ENCODE data around the gene ANKRD37.

The ANKRD37 gene

DNA sequence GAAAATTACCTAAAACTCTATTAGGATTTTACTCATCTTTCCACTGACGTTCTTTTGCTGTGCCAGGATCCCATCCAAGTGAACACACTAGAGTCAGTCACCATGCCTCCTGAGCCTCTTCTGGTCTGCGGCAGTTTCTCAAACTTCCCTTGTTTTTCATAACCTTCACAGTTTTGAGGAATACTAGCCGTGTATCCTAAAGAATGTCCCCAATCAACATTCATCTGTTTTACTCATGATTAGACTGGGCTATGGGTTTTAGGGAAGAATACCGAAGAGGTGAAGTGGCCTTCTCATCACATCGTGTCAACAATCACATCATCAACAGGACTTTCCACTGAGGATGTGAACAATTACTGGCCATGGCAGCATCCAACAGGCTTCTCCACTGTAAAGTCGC lies 5.7 kb upstream of the ANKRD37 start:
- H3K4me1 ChIP-seq, result peaks cover 34% of the 10 kb centered on the region
- H3K9me3 ChIP-seq, result no peaks in the 10 kb centered on the region
- no peaks in the 10 kb centered on the region; the same call in 1 of the 2 replicates for H3K36me3 ChIP-seq
- no peak for TF ChIP-seq Cebpa-rat (IDR thresholded peaks at IDR 0.05)
- H3K4me3 ChIP-seq, result no peak overlapping the region
- H3K27ac ChIP-seq, result no peak overlapping the region
- no peaks in the 10 kb centered on the region for H3K27me3 ChIP-seq
- H4K20me1 ChIP-seq, result no peaks in the 10 kb centered on the region
- H3K4me2 ChIP-seq, result no peak overlapping the region
- no peak overlapping the region for H3K9ac ChIP-seq

- Histone ChIP-seq H3K9me3 (no peaks in the 10 kb centered on the region), H3K36me3 (no peaks in the 10 kb centered on the region; the same call in 1 of the 2 replicates), H3K9ac (no peak overlapping the region), H3K27ac (no peak overlapping the region), H4K20me1 (peaks cover 4% of the 10 kb centered on the region; the same call in 1 of the 2 replicates), H3K4me2 (peak overlapping the region; percentile 90; the same call in 1 of the 2 replicates), H3K27me3 (no peaks in the 10 kb centered on the region), H3K4me1 (peaks cover 39% of the 10 kb centered on the region), H3K4me3 (no peak overlapping the region)
- TF ChIP-seq Cebpa-rat (IDR thresholded peaks at IDR 0.05), result no peak
Observed at GRCh38 chr4:185392156-185392555, 4.5 kb upstream of the ANKRD37 start.

- TF ChIP-seq Cebpa-rat (IDR thresholded peaks at IDR 0.05), result no peak
- H3K4me1 ChIP-seq, result peaks cover 65% of the 10 kb centered on the region
- peaks cover 7% of the 10 kb centered on the region for H3K36me3 ChIP-seq
- H3K27me3 ChIP-seq, result no peaks in the 10 kb centered on the region
- no peaks in the 10 kb centered on the region for H3K9me3 ChIP-seq
- H4K20me1 ChIP-seq, result peaks cover 5% of the 10 kb centered on the region; the same call in 1 of the 2 replicates
- peak overlapping the region; percentile 90 for H3K4me2 ChIP-seq
- peak overlapping the region; percentile 88; the same call in 1 of the 2 replicates for H3K27ac ChIP-seq
- peak overlapping the region; percentile 84 for H3K9ac ChIP-seq
- peak overlapping the region; percentile 93 for H3K4me3 ChIP-seq
Observed at GRCh38 chr4:185394568-185395237, 1.9 kb upstream of the ANKRD37 start.

- peaks cover 72% of the 10 kb centered on the region for H3K4me1 ChIP-seq
Observed at GRCh38 chr4:185395238-185395955, 1.2 kb upstream of the ANKRD37 start, which contains the start of gene LRP2BP. LRP2BP (minus strand) TSS chr4:185395924; CDS start chr4:185378186, 17,738 bp downstream.

DNA sequence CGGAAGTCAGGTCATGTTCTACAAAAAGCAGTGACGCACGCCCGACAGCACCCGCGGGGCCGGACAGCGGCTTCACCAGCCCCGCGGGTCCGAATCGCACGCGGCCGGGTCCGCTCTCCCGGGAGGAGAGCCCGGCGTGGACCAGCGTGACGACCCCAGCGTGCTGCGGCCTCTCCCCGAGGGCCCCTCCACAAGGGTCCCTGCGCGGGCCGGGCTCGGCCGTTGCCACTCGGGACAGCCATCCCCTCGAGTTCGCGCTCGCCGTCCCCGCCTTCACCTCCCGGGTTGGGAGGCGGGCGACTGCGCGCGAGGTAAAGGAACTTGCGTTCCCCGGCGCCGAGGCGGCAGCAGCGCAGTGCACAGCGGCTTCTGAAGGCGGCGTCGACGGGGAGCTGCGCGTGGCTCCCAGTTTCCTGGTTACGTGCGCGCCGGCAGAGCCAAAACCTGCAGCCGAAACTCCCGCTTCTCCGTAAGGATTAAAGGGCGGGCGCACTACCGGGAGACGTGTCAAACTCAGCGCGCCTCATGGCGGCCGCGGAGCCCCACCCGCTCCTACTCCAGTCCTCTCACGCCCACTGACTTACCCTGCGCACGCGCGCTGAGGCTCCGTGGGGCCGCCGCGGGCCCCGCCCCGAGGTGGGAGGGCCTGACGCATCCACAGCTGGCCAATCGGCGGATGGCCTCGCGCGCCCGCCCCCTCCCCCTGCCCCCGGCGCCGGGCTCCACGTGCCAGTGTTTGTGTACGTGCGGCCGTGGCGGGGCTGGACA lies 501 bp upstream of the ANKRD37 start:
- TF ChIP-seq Cebpa-rat (IDR thresholded peaks at IDR 0.05), result no peak
- peak overlapping the region; percentile 88 for H3K27ac ChIP-seq
- peak overlapping the region; percentile 90 for H3K4me2 ChIP-seq
- peaks cover 5% of the 10 kb centered on the region; the same call in 1 of the 2 replicates for H4K20me1 ChIP-seq
- no peaks in the 10 kb centered on the region for H3K27me3 ChIP-seq
- peak overlapping the region; percentile 93 for H3K4me3 ChIP-seq
- peaks cover 18% of the 10 kb centered on the region for H3K36me3 ChIP-seq
- H3K9me3 ChIP-seq, result no peaks in the 10 kb centered on the region
- peak overlapping the region; percentile 84 for H3K9ac ChIP-seq
- H3K4me1 ChIP-seq, result peaks cover 72% of the 10 kb centered on the region

More at GRCh38 chr4:185395238-185395955, 1.2 kb upstream of the ANKRD37 start, which contains the start of gene LRP2BP:
- H3K9ac ChIP-seq, result peak within 1 kb of the TSS; percentile 84
- peak within 1 kb of the TSS; percentile 90 for H3K4me2 ChIP-seq
- no peaks in the 10 kb centered on the region for H3K27me3 ChIP-seq
- H4K20me1 ChIP-seq, result peaks cover 5% of the 10 kb centered on the region; the same call in 1 of the 2 replicates
- peak within 1 kb of the TSS; percentile 88 for H3K27ac ChIP-seq
- H3K4me3 ChIP-seq, result peak within 1 kb of the TSS; percentile 93
- peaks cover 14% of the 10 kb centered on the region for H3K36me3 ChIP-seq
- H3K9me3 ChIP-seq, result no peaks in the 10 kb centered on the region
- no peak for TF ChIP-seq Cebpa-rat (IDR thresholded peaks at IDR 0.05)

DNA sequence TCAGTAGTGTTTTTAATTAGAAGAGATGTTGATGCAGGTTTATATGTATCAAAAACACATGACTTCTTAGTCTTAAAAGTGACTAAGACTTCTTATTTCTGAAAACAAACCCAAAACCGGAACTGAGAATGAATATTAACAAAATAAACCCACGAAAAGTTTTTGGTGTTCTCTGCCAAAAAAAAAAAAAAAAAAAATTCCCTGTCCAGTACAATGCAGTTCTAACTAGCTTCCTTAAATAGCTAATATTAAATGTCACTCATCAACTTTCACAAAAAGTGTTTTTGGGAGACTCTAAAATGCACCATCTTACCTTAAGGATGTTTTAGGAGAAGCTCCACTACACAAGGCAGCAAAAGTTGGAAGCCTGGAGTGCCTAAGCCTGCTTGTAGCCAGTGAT lies 2.0 kb downstream of the ANKRD37 start:
- peaks cover 5% of the 10 kb centered on the region; the same call in 1 of the 2 replicates for H4K20me1 ChIP-seq
- peaks cover 54% of the 10 kb centered on the region for H3K4me1 ChIP-seq
- no peak for TF ChIP-seq Cebpa-rat (IDR thresholded peaks at IDR 0.05)
- H3K36me3 ChIP-seq, result peaks cover 35% of the 10 kb centered on the region
- no peaks in the 10 kb centered on the region for H3K27me3 ChIP-seq
- no peak overlapping the region for H3K4me3 ChIP-seq
- peak overlapping the region; percentile 90; the same call in 1 of the 2 replicates for H3K4me2 ChIP-seq
- H3K9ac ChIP-seq, result no peak overlapping the region
- H3K9me3 ChIP-seq, result no peaks in the 10 kb centered on the region
- H3K27ac ChIP-seq, result no peak overlapping the region

GRCh38 chr4:185399466-185399865 lies 2.8 kb downstream of the ANKRD37 start:
- Histone ChIP-seq H3K27ac (no peak overlapping the region), H4K20me1 (peaks cover 5% of the 10 kb centered on the region; the same call in 1 of the 2 replicates), H3K9ac (no peak overlapping the region), H3K4me1 (peaks cover 45% of the 10 kb centered on the region), H3K4me3 (no peak overlapping the region), H3K27me3 (no peaks in the 10 kb centered on the region), H3K9me3 (no peaks in the 10 kb centered on the region), H3K36me3 (peaks cover 41% of the 10 kb centered on the region), H3K4me2 (peak overlapping the region; percentile 90; the same call in 1 of the 2 replicates)
- no peak for TF ChIP-seq Cebpa-rat (IDR thresholded peaks at IDR 0.05)

DNA sequence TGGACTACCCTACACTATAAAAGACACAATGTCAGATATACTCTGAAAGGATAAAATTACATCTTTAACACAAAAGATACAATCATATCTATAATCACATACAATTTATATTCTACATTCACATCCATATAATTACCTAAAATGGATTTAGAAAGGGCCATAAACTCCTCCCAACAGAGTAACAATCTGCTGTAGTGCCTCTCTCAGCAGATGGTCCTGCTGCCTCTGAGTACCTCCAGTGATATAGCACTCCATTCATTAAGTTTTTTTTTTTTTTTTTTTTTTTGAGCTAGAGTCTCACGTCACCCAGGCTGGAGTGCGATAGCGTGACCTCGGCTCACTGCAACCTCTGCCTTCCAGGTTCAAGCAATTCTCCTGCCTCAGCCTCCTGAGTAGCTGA lies 7.4 kb downstream of the ANKRD37 start:
- Histone ChIP-seq H4K20me1 (no peaks in the 10 kb centered on the region), H3K36me3 (peaks cover 68% of the 10 kb centered on the region), H3K4me2 (no peak overlapping the region), H3K27me3 (no peaks in the 10 kb centered on the region), H3K27ac (no peak overlapping the region), H3K9ac (no peak overlapping the region), H3K4me3 (no peak overlapping the region), H3K9me3 (no peaks in the 10 kb centered on the region), H3K4me1 (peaks cover 14% of the 10 kb centered on the region; the same call in 1 of the 2 replicates)
- no peak for TF ChIP-seq Cebpa-rat (IDR thresholded peaks at IDR 0.05)

DNA sequence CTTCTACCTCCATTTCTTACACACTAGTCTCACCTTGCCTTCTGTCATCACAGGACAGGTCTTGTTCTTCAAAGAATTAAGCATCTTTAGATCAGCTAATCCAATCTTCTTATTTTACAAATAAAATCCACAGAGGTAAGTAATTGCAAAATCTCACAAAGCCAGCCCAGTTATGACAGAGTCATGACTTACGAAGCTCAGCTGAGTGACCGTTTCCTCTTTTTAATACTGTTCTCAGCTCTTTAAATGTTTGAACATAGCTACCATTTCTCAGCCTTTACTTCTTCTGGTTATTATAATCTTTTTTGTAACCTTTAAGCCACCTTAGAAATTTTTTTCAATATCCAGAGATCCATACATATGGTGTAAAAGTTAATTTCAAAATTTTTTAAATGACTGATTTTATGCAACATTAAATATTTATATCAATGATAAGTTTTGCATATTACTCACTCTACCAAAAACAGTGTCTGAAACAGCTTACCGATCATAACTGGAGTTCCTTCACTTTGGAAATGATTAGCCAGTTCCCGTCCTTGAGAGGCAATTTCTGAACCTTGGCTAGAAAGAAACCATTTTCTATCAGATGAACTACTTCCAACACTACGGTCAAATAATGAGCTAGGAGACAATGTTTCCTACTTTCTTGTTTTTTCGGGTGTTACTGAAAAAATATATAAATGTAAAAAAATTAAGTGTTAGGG lies 8.8 kb downstream of the ANKRD37 start:
- H3K36me3 ChIP-seq, result peaks cover 62% of the 10 kb centered on the region
- no peak for TF ChIP-seq Cebpa-rat (IDR thresholded peaks at IDR 0.05)
- no peak overlapping the region for H3K4me2 ChIP-seq
- H3K9me3 ChIP-seq, result no peaks in the 10 kb centered on the region
- no peak overlapping the region for H3K4me3 ChIP-seq
- H3K27me3 ChIP-seq, result no peaks in the 10 kb centered on the region
- H3K4me1 ChIP-seq, result no peaks in the 10 kb centered on the region
- H4K20me1 ChIP-seq, result no peaks in the 10 kb centered on the region
- no peak overlapping the region for H3K9ac ChIP-seq
- H3K27ac ChIP-seq, result no peak overlapping the region
